ENCODE measurements around the gene DUSP21. TPM values are rescaled to one million over a fixed set of nuclear protein-coding genes. Genes with fewer than 3 reads are reported as not detected.

The DUSP21 gene
- total and polyA plus RNA-seq, 2 donors (not counting 1 experiment from before 2014, with no cell fraction given): not detected

GRCh38 chrX:44874420-44875184, 30.8 kb downstream of the DUSP21 start:
- intact Hi-C loops (cut with micrococcal nuclease): loop anchor here (5.0 kb wide), 4 partner anchors 33 to 888 kb away; partner anchors contain the start of gene FUNDC1
- no peaks in the 10 kb centered on the region for H3K27me3 ChIP-seq (replicated peaks in 1 of 4; ENCODE audit: control extremely low read depth in 1 of 4, control insufficient read depth in 3 of 4, insufficient read depth in 4 of 4, low read length in 3 of 4)
- TF ChIP-seq, protein P1, sequence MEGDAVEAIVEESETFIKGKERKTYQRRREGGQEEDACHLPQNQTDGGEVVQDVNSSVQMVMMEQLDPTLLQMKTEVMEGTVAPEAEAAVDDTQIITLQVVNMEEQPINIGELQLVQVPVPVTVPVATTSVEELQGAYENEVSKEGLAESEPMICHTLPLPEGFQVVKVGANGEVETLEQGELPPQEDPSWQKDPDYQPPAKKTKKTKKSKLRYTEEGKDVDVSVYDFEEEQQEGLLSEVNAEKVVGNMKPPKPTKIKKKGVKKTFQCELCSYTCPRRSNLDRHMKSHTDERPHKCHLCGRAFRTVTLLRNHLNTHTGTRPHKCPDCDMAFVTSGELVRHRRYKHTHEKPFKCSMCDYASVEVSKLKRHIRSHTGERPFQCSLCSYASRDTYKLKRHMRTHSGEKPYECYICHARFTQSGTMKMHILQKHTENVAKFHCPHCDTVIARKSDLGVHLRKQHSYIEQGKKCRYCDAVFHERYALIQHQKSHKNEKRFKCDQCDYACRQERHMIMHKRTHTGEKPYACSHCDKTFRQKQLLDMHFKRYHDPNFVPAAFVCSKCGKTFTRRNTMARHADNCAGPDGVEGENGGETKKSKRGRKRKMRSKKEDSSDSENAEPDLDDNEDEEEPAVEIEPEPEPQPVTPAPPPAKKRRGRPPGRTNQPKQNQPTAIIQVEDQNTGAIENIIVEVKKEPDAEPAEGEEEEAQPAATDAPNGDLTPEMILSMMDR (IDR thresholded peaks at IDR 0.05): no peak
- TF ChIP-seq EZH2 (IDR thresholded peaks at IDR 0.05; ENCODE audit: borderline replicate concordance, insufficient read depth, low read depth, low read length, poor library complexity, severe bottlenecking): no peak
- peak overlapping the region; percentile 90 to 100 for H3K27ac ChIP-seq (ENCODE audit: low read length in 2 of 2)
- H3K27ac Mint-ChIP-seq: peak overlapping the region; percentile 90
- peaks cover 13 to 30% of the 10 kb centered on the region in 2 donors for H3K4me1 ChIP-seq (ENCODE audit: control insufficient read depth in 2 of 2, insufficient read depth in 2 of 2, low read length in 2 of 2)
- peak overlapping the region; percentile 77 for H3K4me2 ChIP-seq (replicated peaks; ENCODE audit: low read depth, low read length, poor library complexity, severe bottlenecking)
- H4K20me1 ChIP-seq (ENCODE audit: control insufficient read depth, insufficient read depth, low read length, poor library complexity, severe bottlenecking): peaks cover 32% of the 10 kb centered on the region
- no peaks in the 10 kb centered on the region for H3K36me3 ChIP-seq (replicated peaks in 1 of 2; ENCODE audit: control extremely low read depth in 1 of 2, control insufficient read depth in 1 of 2, extremely low read depth in 1 of 2, insufficient read depth in 2 of 2, low read length in 1 of 2)
- H3K4me3 ChIP-seq (ENCODE audit: control extremely low read depth in 1 of 5, extremely low read depth in 1 of 5, insufficient read depth in 1 of 5, low read depth in 2 of 5, low read length in 4 of 5): peak overlapping the region; percentile 74 to 90 (median 86)
- peak overlapping the region; percentile 97 for H2AFZ ChIP-seq (ENCODE audit: insufficient read depth, low read depth, low read length, poor library complexity, severe bottlenecking)
- ChIA-PET CTCF (interaction anchor here (0.8 to 1.2 kb wide), 2 partner anchors 31 to 196 kb away, joined by 3 to 4 read pairs; no protein-coding TSS in a partner anchor), POLR2A (interaction anchor here (0.5 to 0.8 kb wide), 3 partner anchors 29 to 231 kb away, joined by 3 read pairs; no protein-coding TSS in a partner anchor)
- H3K9me3 Mint-ChIP-seq (ENCODE audit: insufficient read depth): no peaks in the 10 kb centered on the region
- 0% methylated on average over 3 of the region's 14 CpGs for WGBS (ENCODE audit: insufficient coverage)
- ATAC-seq (ENCODE audit: low read depth) (no peak), DNase-seq (peak; percentile 52)
- H3K4me1 Mint-ChIP-seq: peaks cover 26% of the 10 kb centered on the region
- H3K27me3 Mint-ChIP-seq: no peaks in the 10 kb centered on the region
- H3K9me3 ChIP-seq (ENCODE audit: control extremely low read depth in 1 of 3, control insufficient read depth in 2 of 3, insufficient read depth in 1 of 3, low read length in 2 of 3): no peaks in the 10 kb centered on the region
- H3K9ac ChIP-seq (ENCODE audit: low read length): peak overlapping the region; percentile 99
- peak overlapping the region; percentile 95 for H3K4me3 Mint-ChIP-seq
- peaks cover 85% of the 10 kb centered on the region for H3K79me2 ChIP-seq (ENCODE audit: control insufficient read depth, insufficient read depth, low read length)

- DNase-seq (no peak), ATAC-seq (ENCODE audit: low read depth) (no peak)
- H3K27me3 ChIP-seq (replicated peaks in 1 of 4; ENCODE audit: control extremely low read depth in 1 of 4, control insufficient read depth in 3 of 4, insufficient read depth in 4 of 4, low read length in 3 of 4): no peaks in the 10 kb centered on the region
- POLR2A ChIA-PET: interaction anchor here (0.7 to 0.8 kb wide), 2 partner anchors 29 to 71 kb away, joined by 3 read pairs; no protein-coding TSS in a partner anchor
- no peak overlapping the region for H3K27ac Mint-ChIP-seq
- peak overlapping the region; percentile 77 for H3K4me2 ChIP-seq (replicated peaks; ENCODE audit: low read depth, low read length, poor library complexity, severe bottlenecking)
- no peaks in the 10 kb centered on the region for H3K27me3 Mint-ChIP-seq
- peaks cover 85% of the 10 kb centered on the region for H3K79me2 ChIP-seq (ENCODE audit: control insufficient read depth, insufficient read depth, low read length)
- intact Hi-C loops (cut with micrococcal nuclease): no loop called here
- CTCF ChIA-PET: interaction anchor here (1.2 kb wide), 1 partner anchor 195 kb away, joined by 4 read pairs; no protein-coding TSS in a partner anchor
- H3K9me3 ChIP-seq (ENCODE audit: control extremely low read depth in 1 of 3, control insufficient read depth in 2 of 3, insufficient read depth in 1 of 3, low read length in 2 of 3): no peaks in the 10 kb centered on the region
- H3K36me3 ChIP-seq (replicated peaks in 1 of 2; ENCODE audit: control extremely low read depth in 1 of 2, control insufficient read depth in 1 of 2, extremely low read depth in 1 of 2, insufficient read depth in 2 of 2, low read length in 1 of 2): no peaks in the 10 kb centered on the region
- H2AFZ ChIP-seq (ENCODE audit: insufficient read depth, low read depth, low read length, poor library complexity, severe bottlenecking): peak overlapping the region; percentile 97
- H3K4me1 ChIP-seq (ENCODE audit: control insufficient read depth in 2 of 2, insufficient read depth in 2 of 2, low read length in 2 of 2): peaks cover 13 to 30% of the 10 kb centered on the region in 2 donors
- H4K20me1 ChIP-seq (ENCODE audit: control insufficient read depth, insufficient read depth, low read length, poor library complexity, severe bottlenecking): peaks cover 37% of the 10 kb centered on the region
- H3K9ac ChIP-seq (ENCODE audit: low read length): peak overlapping the region; percentile 99
- no peaks in the 10 kb centered on the region for H3K9me3 Mint-ChIP-seq (ENCODE audit: insufficient read depth)
- H3K4me1 Mint-ChIP-seq: peaks cover 27% of the 10 kb centered on the region
- peak overlapping the region; percentile 95 for H3K4me3 Mint-ChIP-seq
- H3K4me3 ChIP-seq (ENCODE audit: control extremely low read depth in 1 of 5, extremely low read depth in 1 of 5, insufficient read depth in 1 of 5, low read depth in 2 of 5, low read length in 4 of 5): peak overlapping the region; percentile 72 to 90 (median 75)
- peak overlapping the region; percentile 6 to 100 for H3K27ac ChIP-seq (ENCODE audit: low read length in 2 of 2)
- TF ChIP-seq, protein P1 (IDR thresholded peaks at IDR 0.05): no peak
- no peak for TF ChIP-seq EZH2 (IDR thresholded peaks at IDR 0.05; ENCODE audit: borderline replicate concordance, insufficient read depth, low read depth, low read length, poor library complexity, severe bottlenecking)
- no CpG with 5 or more reads among the region's 5 CpGs for WGBS (ENCODE audit: insufficient coverage)
Observed at GRCh38 chrX:44875185-44875489, 31.3 kb downstream of the DUSP21 start.
